ENCODE measurements around the gene CSH1.
"Not testable (repeated sequence)": the region's sequence is repeated elsewhere in the genome, so short reads cannot be mapped to it uniquely, and the experiment has no call there.

The CSH1 gene

DNA sequence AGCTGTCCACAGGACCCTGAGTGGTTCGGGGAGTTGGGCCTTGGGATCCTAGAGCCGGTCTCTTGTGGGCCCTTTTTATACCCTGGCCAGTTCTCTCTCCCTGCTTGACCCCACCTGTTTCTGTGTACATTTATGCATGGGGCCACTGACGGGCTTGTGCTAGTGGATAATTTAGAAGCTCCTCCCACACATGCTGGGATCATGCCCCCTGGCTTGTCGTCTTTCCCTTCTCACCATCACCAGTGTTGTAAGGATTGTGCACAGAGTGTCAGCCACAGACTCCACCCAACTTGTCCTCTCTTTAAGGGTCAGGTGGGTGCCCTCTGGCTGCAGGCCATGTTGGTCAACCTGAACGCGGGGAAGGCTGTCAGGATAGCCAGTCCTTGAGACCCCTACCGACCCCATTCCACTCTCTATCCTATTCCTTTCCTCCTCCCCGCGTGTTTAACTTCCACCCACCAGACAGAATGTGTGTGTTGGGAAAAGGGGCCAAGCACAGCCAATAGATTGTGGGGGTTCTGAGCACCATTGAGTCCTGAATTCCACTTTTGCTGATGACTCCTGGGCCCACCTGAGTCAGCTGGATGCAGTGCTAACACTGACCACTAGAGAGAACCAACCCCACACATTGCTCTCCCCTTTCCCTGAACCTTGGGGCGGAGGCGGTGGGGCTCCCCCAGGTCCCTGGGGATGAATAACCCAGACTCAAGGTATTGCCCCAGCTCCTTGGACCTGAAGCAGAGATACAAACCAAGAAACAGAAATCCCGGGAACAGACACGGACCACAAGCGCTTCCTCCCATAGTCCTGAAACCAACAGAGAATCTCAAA is at the start of gene CSH1:
TSS of gene CSH1 (minus strand) at position 51 of the 831 bp plus-strand sequence. CDS start 63 bp downstream, outside the sequence.
- not testable (repeated sequence) for DNase-seq

DNA sequence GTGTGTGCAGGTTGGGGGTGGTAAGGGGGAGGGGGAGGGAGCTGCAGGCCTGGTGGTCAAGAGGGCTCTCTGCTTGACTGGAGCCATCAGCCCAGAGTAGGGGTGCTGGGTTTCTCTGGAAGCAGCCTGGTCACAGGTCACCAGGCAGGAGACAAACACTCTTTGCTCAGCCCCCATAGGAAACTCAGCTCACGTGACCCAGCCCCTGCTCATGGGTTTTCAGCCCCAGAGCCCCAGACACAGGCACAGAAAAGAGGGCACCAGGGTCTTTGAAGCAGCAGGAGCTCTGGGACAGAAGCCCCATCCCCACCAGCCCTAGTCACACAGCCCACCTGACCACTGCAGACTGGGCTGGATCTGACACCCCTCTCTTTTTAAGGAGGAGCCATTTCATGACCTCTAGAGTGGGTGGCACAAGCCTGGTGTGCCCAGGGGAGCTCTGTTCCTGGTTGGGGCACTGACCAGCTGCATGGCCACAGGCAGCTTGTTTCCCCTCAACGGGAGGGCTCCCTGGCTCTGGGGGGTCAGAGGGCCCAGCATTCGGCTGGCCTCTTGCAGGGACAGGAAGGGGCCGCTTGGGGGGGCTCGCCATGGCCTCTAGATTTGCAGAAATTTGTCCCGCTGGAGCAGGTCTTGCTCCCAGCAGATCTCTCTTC is 49.5 kb upstream of the CSH1 start:
- DNase-seq, result no peak

DNA sequence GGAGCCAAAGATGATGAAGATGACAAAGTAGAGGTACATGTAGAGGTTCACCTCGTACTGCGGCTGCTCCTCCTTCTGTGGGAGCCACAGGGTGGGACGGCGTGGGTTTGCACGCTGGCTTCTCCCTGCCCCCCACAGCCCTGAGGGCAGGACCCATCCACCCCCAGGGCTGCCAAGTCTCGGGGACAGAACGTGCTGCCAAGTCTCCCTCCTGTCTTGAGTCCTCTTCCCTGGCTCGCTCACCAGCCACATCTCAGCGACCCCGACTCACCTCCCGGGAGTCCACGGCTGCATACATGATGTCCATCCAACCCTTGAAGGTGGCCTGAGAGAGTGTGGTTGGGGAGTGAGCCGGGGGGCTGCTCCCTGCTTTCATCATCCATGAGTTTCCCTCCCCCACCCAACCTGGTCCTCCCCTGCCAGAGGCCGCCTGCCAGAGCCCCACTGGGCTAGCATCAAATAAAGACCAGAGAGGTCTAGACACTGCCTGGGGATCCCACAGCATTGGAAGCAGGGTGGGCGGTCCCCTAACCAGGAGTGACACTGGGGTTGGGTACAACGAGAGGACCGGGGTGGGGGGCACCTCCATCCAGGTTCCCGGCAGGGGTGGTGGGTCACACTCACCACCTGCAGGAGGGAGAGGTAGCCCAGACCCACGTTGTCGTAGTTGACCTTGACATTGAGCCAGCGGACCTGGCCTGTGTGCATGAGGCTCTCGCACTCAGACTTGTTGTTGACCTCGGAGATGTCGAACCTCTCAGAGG is 48.5 kb upstream of the CSH1 start:
- no peak for DNase-seq

DNA sequence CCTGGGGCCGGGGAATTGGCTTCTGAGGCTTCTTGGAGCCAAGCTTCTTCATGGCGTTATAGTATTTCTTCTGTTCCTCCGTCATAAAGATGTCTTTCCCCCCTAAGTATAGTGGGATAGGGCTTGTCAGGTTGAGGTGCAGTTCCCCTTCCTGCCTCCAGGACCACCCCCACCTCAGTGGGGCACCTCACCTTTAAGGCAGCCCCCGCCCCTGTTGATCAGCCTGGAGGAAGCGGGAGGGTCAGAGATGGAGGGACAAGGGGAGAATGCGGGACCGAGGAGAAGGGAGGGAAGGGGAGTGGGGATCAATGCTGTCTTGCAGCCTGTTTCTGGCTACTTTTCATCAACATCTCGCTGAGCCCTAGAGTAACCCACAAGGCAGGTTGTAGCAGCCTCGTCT is 47.4 kb upstream of the CSH1 start:
- no peak for DNase-seq

DNA sequence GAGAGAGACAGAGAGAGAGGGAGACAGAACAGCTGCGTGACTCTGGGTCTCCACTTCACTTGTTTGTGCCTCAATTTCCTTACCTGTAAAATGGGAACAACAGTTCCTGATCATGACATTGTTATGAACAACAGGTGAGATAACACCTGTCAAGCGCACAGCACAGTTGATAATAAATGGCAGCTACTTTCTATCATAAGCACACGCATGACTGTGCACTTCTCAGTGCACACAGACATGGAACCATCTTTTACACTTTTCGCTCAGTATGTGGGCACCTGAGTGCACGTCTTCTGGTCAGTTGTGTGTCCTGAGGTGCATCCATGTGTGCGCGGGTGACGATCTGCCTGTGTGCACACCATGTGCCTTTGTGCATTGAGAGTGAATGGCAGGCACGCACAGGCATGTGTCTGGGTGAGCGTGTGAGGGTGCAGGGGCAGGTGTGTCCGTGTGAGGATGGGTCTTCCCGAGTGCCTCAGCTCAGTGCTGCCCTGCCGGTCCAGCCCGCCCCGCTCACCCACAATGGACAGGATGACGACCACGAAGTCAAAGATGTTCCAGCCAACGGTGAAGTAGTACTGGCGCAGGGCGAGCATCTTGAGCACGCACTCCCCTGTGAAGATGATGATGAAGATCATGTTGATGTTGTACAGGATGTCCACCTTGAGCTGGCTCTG is 46.1 kb upstream of the CSH1 start:
- DNase-seq, result no peak

DNA sequence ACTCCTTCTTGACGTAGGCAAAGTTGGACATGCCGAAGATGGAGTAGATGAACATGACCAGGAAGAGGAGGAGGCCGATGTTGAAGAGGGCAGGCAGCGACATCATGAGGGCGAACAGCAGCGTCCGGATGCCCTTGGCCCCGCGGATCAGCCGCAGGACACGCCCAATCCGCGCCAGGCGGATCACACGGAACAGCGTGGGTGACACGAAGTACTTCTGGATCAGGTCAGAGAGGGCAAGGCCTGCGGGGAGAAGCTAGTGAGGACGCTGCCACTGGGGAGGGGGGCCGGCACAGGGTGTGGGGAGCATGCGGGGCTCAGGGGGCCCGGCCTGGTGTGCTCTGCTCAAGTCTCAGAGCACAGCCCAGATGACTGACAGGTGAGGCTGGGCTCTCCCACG is 45.4 kb upstream of the CSH1 start:
- no peak for DNase-seq

DNA sequence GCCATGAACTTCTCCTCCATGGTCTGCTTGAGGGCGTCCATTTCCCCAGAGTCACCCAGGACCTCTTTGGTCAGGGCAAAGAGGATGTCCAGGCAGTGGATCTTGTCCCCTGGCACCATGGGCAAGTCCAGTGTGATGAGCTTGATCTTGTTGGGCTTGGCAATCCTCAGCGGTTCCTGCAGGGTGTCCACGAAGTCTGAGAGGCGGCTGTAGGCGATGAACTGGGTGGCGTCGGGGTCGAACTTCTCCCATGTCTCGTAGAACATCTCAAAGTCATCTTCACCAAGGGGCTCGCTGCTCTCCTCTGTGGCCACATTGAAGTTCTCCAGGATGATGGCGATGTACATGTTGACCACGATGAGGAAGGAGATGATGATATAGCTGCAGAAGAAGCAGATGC is 44.8 kb upstream of the CSH1 start:
- DNase-seq, result no peak

DNA sequence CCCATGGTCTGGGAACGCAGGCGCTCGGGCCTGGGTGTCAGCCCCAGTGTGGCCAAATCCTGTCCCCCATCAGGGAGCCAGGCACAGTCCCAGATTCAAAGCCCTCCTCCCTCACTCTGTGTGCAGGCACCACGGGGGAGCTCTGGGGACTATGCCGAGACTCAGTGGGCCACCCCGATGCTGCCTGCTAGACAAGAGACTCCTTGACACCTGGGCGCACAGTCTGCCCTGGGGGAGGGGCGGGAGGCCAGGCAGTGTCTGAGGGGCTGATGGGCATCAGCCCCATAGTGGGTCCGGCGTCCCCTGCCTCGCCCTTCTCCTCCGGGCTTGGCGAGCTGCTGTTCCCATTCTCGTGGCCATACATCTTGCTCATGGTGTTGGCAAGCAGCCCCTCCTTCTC is 44.2 kb upstream of the CSH1 start:
- no peak for DNase-seq

DNA sequence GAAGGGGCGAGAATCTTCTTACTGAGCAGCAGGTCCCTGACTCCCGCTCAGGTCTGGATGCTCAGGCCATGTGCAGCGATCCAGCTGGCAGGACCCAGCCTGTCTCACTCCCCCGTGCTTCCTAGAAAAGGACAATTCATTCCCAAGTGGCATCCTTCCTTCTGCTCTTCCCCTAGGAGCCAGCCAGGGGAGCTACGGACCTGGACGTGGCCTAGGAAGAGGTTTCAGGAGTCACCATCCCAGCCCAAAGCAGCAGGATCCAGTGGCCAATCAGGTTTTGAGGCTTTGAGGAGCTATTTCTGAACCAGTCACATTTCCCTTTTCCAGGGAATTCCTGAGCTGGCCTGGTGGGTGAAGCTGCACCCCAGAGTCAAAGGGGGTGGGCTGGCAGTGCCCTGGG is 43.5 kb upstream of the CSH1 start:
- no peak for DNase-seq

DNA sequence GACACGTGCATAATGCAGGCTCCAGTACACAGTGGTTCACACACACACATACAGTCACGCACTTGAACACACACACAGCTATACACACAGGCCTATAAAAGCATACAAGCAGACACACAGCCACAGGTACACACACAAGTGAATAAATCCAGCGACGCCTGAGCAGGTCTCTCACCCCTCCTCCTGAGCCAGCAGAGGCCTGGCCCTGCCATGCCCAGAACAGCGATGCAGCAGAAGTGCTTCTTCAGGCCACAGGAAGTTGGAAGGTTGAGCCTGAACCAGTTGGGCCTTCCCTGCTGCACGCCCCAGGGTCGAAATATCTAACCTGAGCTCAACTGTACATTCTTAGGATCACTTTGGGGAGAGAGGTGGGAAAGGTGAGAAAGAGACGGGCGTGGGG is 43.0 kb upstream of the CSH1 start:
- no peak for DNase-seq

DNA sequence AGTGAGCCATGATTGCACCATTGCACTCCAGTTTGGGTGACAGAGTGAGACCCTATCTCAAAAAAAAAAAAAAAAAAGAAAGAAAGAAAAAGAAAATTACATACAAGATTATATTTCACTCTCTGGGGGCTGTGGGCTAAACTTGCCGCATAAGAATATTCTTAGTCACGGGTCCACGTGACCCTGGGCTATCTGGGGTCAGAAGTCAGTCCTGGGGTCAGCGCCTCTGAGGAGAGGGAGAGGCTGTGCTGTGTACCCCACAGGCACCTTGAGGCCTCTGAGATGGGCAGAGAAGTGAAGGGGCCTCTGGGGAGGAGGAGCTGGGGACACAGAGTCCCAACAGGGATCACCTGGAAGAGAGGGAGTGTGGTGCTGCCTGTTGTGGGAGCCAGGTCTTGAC is 41.5 kb upstream of the CSH1 start:
- DNase-seq, result no peak

DNA sequence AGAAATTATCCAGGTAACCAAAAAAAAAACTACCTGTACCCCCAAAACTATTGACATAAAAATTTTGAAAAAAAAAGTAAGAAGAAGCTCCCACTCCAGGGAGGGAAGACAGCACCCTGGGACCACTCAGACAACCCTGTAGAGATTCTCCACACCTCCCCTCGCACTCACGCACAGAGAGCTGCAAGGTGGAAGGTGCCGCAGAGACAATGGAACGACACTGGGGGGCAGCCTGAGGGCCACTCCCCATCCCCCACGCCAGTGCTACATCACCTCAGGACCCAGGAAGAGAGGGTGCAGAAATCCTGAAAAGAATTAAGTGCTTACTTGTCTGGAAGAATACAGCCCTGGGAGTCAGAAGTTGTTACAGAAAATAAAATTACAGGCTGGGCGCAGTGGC is 40.9 kb upstream of the CSH1 start:
- DNase-seq, result no peak

DNA sequence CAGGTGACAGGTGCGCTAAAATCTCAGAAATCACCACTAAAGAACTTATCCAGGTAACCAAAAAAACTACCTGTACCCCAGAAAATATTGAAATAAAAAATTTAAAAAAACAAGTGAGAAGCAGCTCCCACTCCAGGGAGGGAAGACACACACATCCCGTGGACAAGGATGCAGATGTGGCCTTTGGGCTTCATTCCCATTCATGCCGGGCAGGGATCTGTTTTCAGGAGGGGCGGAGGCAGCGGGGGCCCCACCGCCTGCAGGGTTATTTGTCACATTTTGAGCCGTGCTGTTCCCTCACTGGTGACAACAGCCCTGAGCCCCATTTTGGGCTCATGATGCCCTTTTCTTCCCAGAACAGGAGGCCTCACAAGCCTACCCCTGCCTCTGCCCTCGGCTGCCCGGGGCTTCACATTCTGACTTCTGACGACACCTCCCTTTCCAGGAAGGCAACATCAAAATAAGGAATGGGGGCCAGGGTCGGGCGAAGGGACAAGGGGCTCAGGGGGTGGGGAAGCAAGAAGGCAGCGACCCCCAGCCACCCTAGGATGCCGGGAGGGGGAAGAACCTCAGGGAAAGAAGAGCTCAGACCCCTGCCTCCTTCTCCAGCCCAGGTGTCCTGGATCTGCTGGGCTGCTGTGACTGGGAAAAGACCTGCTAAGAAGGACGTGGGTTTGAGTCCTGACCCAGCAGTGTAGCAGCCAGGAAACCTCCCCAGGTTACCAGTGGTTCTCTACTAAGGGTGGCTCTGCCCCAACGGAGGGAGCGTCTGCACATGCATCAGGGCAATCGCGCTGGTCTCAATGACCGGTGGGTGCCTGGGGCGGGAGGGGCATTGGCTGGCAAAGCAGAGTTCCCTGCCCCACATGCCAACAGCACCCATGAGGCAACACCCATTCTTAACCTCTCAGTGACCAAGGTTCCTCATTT is 38.1 kb upstream of the CSH1 start:
- DNase-seq, result no peak

DNA sequence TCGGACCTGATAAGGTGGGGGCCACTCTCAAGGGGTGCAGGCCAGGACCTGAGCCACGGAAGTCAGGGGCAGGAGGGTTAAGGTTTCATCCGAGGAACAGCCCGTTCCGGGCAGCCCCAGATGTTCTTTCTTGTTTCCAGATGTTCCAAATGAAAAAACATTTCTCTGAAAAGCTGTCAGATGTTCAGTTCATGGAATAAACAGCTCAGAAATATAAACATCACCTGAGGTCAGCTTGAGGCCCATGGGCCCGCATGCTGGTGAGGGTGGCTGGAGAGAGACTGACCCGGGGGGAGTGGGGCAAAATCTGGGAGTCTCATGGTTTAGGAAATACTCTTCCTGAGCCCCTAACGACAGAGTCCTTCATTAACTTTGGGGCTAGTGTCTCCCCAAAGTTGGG is 37.2 kb upstream of the CSH1 start:
- no peak for DNase-seq

DNA sequence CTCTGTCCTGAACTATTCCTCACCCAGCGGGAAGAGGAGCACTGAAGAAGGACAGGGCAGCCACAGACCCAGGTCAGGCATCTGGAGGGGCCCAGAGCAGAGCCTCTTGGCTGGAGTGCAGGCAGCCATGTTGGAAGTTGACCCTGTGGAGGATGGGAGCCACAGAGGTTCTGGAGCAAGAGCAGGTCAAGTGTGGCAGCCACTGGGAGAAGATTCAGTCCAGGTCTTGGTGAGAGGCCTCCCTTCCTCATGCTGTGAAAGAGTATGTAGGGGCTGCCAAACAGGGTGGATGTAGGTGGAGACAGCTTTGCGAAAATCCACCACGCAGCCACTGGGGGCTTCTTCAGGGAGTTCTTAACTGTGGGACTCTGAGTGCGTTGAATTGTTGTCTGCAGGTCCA is 36.3 kb upstream of the CSH1 start:
- no peak for DNase-seq

DNA sequence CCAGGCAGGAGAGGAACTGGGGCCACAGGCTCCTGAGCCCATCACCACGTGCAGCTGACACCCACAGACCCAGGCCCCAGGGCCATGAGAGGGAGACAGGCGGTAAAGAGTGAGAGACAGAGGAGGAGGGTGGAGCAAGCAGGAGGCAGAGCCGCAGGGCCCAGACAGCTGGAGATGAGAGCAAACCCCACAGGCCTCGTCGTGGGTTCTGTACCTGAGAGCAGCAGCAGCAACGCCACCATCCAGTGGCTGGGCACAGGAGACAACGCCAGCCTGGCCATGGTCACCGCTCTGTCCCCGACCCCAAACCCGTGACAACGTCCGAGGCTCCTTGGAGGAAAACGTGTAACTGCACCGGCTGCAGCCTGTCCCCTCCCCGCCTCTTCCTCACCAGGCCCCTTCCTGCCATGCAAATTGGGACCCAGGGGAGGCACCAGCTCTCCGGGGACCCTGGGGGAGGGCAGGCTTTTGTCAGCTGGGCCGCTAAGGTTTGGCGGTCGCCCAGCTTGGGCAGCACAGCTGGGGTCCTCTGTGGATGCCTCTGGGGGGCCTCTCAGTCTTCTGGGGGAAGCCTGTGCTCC is 35.7 kb upstream of the CSH1 start, which contains the start of gene CD79B:
TSS of gene CD79B (minus strand) at position 351 of the 581 bp plus-strand sequence. CDS start at position 281, 70 bp downstream.
- no peak for DNase-seq

DNA sequence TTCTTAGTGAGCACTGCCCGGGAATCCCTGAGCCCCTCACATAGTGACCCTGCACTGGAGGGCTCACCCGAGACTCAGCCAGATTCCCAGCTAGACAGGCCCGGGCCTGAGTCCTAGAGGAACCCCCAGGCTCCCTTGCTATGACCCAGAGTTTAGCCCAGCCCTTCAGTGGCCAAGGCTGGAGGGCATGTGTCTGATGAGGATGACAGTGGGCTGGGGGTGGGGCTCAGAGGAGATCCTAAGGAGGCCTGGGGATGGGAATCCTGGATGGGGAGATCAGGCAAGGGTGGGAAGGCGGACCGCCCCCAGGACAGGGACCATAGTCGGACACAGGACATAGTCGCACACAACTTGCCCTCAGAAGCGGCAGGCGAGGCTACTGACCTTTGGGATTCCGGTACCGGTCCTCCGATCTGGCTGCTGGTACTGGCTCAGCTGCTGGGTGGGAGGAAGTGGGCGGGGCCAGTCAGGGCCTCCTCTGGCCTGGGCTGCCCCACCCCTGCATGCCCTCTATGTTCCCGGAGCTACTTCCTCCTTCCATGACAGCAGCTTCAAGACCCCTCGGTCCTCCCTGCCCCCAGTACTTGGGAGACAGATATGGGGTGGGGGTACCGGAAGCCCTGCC is 34.7 kb upstream of the CSH1 start:
- DNase-seq, result no peak

DNA sequence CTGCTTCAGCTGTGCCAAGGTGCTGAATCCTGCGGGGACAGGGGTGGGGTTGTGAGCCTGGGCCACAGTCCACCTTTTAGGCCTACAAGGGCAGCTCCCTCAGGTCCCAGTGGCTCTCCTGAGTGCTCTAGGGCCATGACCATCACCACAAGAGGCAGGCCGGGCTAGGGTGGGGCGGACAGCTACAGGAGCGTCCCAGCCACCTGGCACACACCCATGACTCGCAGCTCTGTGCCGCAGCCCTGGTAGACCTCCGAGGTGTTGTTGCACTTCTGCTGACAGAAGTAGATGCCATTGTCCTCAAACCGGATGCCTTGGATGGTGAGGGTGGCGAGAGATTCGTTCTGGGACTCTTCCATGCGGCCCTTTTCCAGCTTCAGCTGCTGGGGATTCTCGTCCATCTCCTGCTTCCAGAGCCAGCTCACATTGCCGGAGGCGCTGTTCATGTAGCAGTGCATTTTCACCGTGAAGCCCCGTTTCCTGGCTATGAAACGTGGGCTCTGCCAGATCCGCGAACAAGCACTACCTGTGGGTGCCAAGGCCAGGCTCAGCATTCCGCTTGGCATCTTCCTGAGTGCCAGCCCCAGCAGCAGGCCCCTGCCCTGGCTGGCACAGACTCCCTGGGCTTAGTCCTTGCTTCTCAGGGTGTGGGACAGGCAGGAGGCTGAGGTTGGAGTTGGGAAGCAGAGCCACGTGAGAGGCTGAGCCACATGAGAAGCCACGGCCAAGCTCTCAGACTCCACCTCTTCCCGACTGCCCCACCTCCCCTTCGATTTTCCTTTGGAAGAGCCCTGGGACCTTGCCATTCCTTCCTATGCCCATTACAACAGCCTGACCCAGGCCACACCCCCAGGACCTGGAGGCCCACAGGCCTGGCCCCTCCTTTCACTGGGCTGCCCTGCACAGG is 33.7 kb upstream of the CSH1 start:
- DNase-seq, result no peak

DNA sequence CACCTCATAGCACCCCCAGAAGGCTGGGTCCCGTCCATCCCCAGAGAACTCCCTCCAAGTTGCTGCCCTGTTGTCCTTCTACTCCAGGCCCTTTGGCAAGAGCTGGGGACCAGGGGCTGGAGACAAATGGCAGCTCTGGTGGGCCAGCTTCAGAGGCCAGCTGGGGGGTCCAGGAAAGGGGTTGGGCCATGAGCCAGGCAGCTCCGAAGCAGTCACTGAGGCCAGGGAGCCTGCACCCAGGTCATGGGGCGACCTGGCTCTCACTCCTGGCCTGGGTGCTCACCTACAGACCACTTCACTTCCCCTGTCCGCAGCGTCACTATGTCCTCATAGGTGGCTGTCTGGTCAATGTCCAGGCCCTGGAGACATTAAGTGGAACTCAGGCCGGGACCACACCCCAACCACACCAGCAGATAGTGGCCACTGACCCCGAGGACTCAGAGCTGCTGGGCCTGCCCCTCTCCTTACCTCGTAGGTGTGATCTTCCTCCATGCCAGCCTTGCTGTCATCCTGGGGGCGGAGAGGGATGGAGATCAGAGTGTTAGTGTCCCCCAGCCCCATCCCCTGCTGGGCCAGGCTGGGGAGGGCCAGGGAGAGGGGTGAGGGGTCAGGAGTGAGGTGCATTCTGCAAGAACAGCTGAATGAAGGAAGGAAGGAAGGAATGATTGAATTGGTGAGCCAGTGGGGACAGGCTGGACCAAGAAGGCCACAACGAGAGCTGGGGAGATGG is 32.8 kb upstream of the CSH1 start:
- DNase-seq, result no peak

All from NCI-H187 treated with DMSO at 0.1 percent for 48 hours (cell line).